Effector memory CD4-positive, alpha-beta T cell (primary cell): ENCODE data around the gene DNMT3L.
"Not testable (repeated sequence)": the region's sequence is repeated elsewhere in the genome, so short reads cannot be mapped to it uniquely, and the experiment has no call there.

ENCODE experiments used
- DNase-seq, 3 donors: peaks; one replicate each; pipeline ENCODE4 v3.0.0-alpha.2; 2020
- H3K27ac ChIP-seq: 2 replicates; pipeline ENCODE4 v1.7.0; 2013; ENCODE audit warnings: mild to moderate bottlenecking, low read length, moderate library complexity; ENCODE audit not compliant: insufficient read depth, poor library complexity, severe bottlenecking
- H3K27me3 ChIP-seq: replicated peaks from 2 replicates; pipeline ENCODE4 v1.7.0; 2013; ENCODE audit warnings: mild to moderate bottlenecking, low read length; ENCODE audit not compliant: insufficient read depth, control insufficient read depth, poor library complexity, severe bottlenecking
- H3K36me3 ChIP-seq: 2 replicates; pipeline ENCODE4 v1.7.0; 2013; ENCODE audit warnings: mild to moderate bottlenecking, low read length, moderate library complexity; ENCODE audit not compliant: control insufficient read depth, insufficient read depth
- H3K4me1 ChIP-seq: 2 replicates; pipeline ENCODE4 v1.7.0; 2013; ENCODE audit warnings: low read length, mild to moderate bottlenecking; ENCODE audit not compliant: control insufficient read depth, insufficient read depth, poor library complexity, severe bottlenecking
- H3K4me3 ChIP-seq: 2 replicates; pipeline ENCODE4 v1.7.0; 2013; ENCODE audit warnings: low read length, low read depth, mild to moderate bottlenecking; ENCODE audit not compliant: insufficient read depth, poor library complexity, severe bottlenecking
- H3K9me3 ChIP-seq: 2 replicates; pipeline ENCODE4 v1.7.0; 2013; ENCODE audit warnings: mild to moderate bottlenecking, low read length, moderate library complexity; ENCODE audit not compliant: control insufficient read depth

Gene DNMT3L

DNA sequence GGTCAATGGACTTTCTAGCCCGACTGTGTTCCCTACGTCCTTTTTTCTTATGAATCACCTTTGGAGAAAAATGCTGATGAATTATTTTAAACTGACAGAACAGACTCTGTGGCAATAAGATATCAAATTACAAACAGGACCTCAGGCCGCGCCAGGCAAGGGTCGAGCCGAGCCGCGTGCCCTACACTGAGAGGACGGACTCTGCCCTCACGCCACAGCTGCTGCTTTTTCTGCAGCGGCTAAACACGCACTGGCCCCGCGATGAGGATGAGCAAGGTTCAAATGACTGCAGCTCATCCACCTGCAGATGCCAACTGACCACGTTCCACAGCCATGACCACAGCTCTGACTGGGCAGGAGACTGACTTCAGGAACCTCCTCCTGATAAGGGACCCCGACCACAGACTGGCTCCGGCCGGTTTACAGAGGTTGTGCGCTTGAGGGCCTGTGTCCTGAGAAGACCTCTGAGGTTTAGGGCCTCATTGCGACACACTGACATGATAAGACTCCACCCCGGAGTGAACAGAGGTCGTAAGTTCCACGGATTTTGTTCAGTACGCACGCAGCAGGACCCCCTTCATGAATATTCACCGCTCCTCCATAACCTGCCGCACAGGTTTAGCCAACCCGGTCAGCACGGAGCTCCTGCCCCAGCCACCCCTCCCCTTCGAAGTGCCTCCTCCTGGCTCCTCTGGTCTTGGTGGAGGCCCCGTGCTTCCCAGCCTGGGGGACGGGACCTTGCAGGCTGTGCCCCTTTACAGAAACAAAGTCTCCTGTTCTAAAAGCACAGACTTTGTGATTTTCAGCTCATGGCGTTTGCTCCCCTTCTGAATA lies 12.3 kb downstream of the DNMT3L start:
- not testable (repeated sequence) for H3K36me3 ChIP-seq, H3K4me1 ChIP-seq, H3K27ac ChIP-seq, H3K9me3 ChIP-seq, H3K27me3 ChIP-seq, H3K4me3 ChIP-seq, DNase-seq

DNA sequence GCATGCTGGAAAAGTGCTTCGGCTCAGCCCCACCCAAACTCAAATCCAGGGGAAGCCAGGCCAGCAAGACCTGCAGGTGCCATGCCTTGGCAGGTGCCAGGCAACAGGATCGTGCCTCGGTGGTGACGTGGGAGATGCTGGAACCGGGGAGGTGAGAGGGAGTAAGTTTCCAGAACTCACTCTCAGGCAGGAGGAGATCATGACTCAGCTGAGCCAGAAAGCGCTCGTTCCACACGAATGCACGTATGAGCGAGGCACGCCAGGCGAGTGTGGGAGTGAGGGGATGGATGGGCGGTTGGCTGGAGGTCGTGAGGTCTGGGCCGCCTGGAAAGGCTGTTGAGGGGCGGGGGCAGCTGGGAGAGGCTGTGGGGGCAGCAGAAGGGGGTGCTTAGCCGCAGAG lies 13.8 kb downstream of the DNMT3L start:
- not testable (repeated sequence) for H3K4me1 ChIP-seq, DNase-seq, H3K27ac ChIP-seq, H3K9me3 ChIP-seq, H3K36me3 ChIP-seq, H3K4me3 ChIP-seq, H3K27me3 ChIP-seq

DNA sequence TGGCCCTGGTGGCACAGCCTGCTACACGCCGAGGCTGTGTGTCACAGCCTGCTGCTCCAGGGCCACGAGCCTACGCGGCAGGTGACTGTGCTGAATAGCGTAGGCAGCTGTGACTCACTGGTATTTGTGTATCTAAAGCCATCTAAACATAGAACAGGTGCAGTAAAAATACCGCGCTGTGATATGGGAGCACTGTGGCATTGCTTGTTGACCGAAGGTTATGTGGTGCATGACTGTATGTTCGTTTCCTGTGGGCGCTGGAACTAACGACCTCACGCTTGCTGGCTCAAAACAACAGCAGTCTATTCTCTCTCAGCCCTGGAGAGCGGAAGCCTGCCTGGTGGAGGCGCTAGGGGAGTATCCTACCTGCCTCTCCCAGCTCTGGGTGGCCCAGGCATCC lies 17.7 kb downstream of the DNMT3L start:
- not testable (repeated sequence) for H3K4me1 ChIP-seq, DNase-seq, H3K9me3 ChIP-seq, H3K36me3 ChIP-seq, H3K27me3 ChIP-seq, H3K27ac ChIP-seq, H3K4me3 ChIP-seq

GRCh38 chr21:44241281-44241680 lies 20.4 kb downstream of the DNMT3L start:
- not testable (repeated sequence) for H3K27ac ChIP-seq, DNase-seq, H3K36me3 ChIP-seq, H3K27me3 ChIP-seq, H3K4me3 ChIP-seq, H3K4me1 ChIP-seq, H3K9me3 ChIP-seq

DNA sequence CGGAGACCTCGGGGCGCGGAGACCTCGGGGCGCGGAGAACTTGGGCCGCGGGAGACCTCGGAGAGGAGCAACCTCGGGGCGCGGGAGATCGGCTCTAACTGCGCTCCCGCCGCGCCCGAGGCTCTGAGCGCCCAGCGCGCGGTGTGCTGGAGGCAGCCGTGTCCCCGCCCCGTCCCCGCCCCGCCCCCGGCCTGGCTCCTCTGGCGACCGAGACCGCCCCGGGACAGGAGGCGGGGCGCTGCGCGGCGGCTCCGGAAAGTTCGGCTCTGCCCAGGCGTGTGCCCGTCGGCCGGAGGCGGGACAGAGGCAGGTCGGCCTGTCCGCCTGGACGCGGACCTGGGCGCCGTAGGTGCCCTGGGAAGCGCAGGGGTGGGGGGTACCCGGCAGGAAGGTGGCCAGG lies 20.9 kb downstream of the DNMT3L start, which contains the start of gene ICOSLG:
ICOSLG (minus strand) TSS at position 102 of the 400 bp plus-strand sequence. CDS start 126 bp downstream, outside the sequence.
- H3K36me3 ChIP-seq, H3K27ac ChIP-seq, DNase-seq, H3K4me1 ChIP-seq, H3K9me3 ChIP-seq, H3K27me3 ChIP-seq, H3K4me3 ChIP-seq: not testable (repeated sequence)

DNA sequence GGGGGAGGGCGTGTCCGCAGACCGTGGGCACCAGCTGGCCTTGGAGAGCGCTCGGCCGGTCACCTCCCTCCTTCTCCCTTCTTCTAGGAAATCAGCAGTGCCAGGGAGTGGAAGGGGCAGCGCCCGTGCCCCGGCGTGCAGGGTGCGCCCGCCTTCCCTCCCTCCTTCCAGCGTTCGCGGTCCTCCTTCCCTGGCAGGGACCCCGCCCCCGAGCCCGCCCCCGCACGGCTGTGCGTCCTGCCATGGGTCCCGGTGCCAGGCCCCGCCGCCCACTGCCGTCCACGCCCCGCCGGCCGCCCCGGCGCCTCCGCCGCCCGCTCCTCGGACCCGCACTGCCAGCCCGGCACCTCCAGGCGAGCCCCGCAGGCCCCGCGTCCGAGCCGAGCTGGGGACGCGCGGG lies 21.3 kb downstream of the DNMT3L start:
- H3K4me1 ChIP-seq, H3K36me3 ChIP-seq, H3K4me3 ChIP-seq, DNase-seq, H3K27ac ChIP-seq, H3K9me3 ChIP-seq, H3K27me3 ChIP-seq: not testable (repeated sequence)

DNA sequence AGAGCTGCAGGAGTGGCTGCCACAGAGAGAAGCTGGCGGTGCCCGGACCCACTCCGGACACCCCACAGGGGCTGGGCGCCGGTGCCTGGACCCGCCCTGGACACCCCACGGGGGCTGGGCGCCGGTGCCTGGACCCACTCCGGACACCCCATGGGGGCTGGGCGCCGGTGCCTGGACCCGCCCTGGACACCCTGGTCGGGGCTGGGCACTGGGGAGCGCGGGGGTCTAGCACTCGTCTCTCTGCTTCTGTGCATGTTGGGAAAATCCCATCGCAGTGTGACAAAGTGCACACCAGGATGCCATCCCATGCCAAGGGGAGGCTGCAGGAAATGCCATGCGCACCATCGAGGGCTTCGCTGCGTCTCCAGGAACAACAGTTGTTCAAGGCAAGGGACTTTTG lies 32.1 kb downstream of the DNMT3L start:
- not testable (repeated sequence) for H3K36me3 ChIP-seq, H3K9me3 ChIP-seq, H3K4me3 ChIP-seq, H3K27ac ChIP-seq, DNase-seq, H3K4me1 ChIP-seq, H3K27me3 ChIP-seq

DNA sequence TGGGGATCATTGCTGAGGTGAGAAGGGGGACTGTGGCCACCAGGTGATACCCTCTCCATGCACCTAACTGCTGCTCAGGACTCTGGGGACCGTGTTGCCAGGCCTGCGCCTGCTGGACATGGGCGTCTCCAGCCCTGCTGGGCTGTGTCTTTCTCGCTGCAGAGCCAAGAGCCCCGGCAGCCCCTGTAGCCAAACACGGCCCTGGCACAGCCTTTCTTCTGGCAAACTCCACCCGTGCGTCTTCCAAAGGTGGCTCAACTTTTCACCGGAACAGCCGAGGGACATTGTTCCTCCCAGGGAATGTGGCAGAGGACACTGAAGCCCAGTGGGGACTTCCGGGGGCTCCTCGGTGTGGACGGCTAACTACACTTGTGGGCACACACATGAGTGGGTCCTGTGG lies 33.6 kb downstream of the DNMT3L start:
- H3K36me3 ChIP-seq, H3K27ac ChIP-seq, H3K4me1 ChIP-seq, H3K27me3 ChIP-seq, DNase-seq, H3K9me3 ChIP-seq, H3K4me3 ChIP-seq: not testable (repeated sequence)

- not testable (repeated sequence) for H3K27me3 ChIP-seq, H3K4me1 ChIP-seq, H3K36me3 ChIP-seq, H3K4me3 ChIP-seq, H3K9me3 ChIP-seq, H3K27ac ChIP-seq, DNase-seq
Observed at GRCh38 chr21:44227614-44228013, 34.1 kb downstream of the DNMT3L start.

DNA sequence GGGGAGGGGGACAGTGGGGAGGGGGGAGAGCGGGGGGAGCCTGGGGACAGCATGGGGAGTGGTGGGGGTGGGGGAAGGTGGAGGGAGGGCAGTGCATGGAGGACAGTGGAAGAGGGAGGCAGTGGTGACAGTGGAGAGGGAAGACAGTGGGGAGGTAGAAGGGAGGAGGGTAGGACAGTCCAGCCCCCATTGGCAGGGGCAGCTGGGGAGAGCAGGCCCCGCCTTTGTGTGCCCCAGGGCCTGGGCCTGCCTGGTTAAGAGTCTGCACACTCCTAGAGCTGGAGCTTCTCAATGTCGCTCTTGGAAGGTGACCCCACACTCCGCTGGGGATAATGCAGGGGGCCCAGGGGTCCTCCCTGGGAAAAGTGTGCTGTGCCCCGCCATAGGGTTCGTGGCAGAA lies 36.1 kb downstream of the DNMT3L start:
- H3K27me3 ChIP-seq, H3K4me1 ChIP-seq, H3K9me3 ChIP-seq, DNase-seq, H3K4me3 ChIP-seq, H3K27ac ChIP-seq, H3K36me3 ChIP-seq: not testable (repeated sequence)
